Activated T-cell treated with anti-CD3 and anti-CD28 coated beads for 1 hour (primary cell): ENCODE data around the gene PRDM15.

Source experiments
- DNase-seq: peaks from one replicate; pipeline ENCODE4 v3.0.0-alpha.2; 2020; ENCODE audit warnings: low read depth

Gene PRDM15

GRCh38 chr21:41863439-41863740 is 15.8 kb downstream of the PRDM15 start:
- no peak for DNase-seq

- DNase-seq, result no peak
Observed at GRCh38 chr21:41861987-41862386, 17.2 kb downstream of the PRDM15 start.

GRCh38 chr21:41861255-41861654 is 17.9 kb downstream of the PRDM15 start:
- no peak for DNase-seq

GRCh38 chr21:41859297-41859980 is 19.7 kb downstream of the PRDM15 start:
- DNase-seq, result no peak

GRCh38 chr21:41858466-41859296 is 20.5 kb downstream of the PRDM15 start:
- DNase-seq, result no peak

- no peak for DNase-seq
Observed at GRCh38 chr21:41857771-41858300, 21.3 kb downstream of the PRDM15 start.

- DNase-seq, result no peak
Observed at GRCh38 chr21:41856572-41856971, 22.6 kb downstream of the PRDM15 start.

GRCh38 chr21:41854426-41854995 is 24.6 kb downstream of the PRDM15 start:
- DNase-seq, result no peak

GRCh38 chr21:41852929-41853320 is 26.2 kb downstream of the PRDM15 start:
- no peak for DNase-seq

GRCh38 chr21:41852151-41852928 is 26.8 kb downstream of the PRDM15 start:
- DNase-seq, result no peak

- DNase-seq, result no peak
Observed at GRCh38 chr21:41851090-41851790, 27.9 kb downstream of the PRDM15 start.

GRCh38 chr21:41850085-41850484 is 29.1 kb downstream of the PRDM15 start:
- DNase-seq, result no peak

- DNase-seq, result no peak
Observed at GRCh38 chr21:41848958-41849580, 30.1 kb downstream of the PRDM15 start.

GRCh38 chr21:41848533-41848932 is 30.6 kb downstream of the PRDM15 start:
- no peak for DNase-seq

GRCh38 chr21:41847066-41847804 is 31.9 kb downstream of the PRDM15 start:
- no peak for DNase-seq

- no peak for DNase-seq
Observed at GRCh38 chr21:41846536-41846935, 32.6 kb downstream of the PRDM15 start.

GRCh38 chr21:41846033-41846317 is 33.2 kb downstream of the PRDM15 start:
- DNase-seq, result no peak

- DNase-seq, result no peak
Observed at GRCh38 chr21:41845310-41846032, 33.7 kb downstream of the PRDM15 start.

- DNase-seq, result no peak
Observed at GRCh38 chr21:41843584-41843983, 35.6 kb downstream of the PRDM15 start.

- DNase-seq, result no peak
Observed at GRCh38 chr21:41840880-41841279, 38.3 kb downstream of the PRDM15 start.
